ENCODE data around the gene RALB. TPM values are rescaled to one million over a fixed set of nuclear protein-coding genes. Genes with fewer than 3 reads are reported as not detected.
"Not testable (repeated sequence)": the region's sequence is repeated elsewhere in the genome, so short reads cannot be mapped to it uniquely, and the experiment has no call there.

RALB gene
- total RNA-seq, 6 donors from 2014 or later: 23.0 to 85.8 (median 46.5) TPM

DNA sequence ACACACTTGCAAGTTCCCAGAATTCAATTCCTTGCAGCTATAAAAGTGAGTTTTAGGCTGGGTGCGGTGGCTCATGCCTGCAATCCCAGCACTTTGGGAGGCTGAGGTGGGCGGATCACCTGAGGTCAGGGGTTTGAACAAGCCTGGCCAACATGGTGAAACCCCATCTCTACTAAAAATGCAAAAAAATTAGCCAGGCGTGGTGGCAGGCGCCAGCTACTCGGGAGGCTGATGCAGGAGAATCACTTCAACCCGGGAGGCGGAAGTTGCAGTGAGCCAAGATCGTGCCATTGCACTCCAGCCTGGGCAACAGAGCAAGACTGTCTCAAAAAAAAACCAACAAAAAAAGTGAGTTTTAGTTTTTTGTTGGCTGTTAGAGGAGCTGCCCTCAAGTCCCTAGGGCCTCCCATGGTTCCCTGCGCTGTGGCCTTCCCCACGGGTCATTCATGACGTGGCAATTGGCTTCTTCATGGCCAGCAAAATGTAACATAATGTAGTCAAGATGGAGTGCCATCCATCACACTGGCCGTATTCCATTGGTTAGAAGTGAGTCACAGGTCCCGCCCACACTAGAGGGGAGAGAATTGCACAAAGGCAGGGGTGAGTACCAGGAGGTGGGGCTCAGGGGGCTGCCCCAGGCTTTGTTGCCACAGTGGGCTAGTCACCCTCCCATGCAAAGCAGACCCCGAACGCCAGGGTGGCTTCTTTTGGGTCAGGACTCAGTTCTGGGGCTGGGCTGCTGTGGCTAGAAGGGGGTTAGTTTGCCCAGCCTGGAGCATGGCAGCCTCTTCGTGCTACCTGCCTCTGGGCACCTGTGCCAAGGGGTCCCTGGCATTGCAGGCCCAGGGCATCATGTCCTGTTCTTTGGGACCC, 55.6 kb downstream of the RALB start:
- ATAC-seq (ENCODE audit: low FRiP score in 2 of 2): no peak
- no peak for DNase-seq
- WGBS, 2 donors: 95 to 96% methylated on average over 14 to 16 of the region's 16 CpGs
- peaks cover 5 to 14% (median 8%) of the 10 kb centered on the region in 4 donors for H3K4me1 ChIP-seq
- TF ChIP-seq CTCF (IDR thresholded peaks at IDR 0.05): no peak
- no peaks in the 10 kb centered on the region for H3K9me3 ChIP-seq
- no peak overlapping the region for H3K27ac ChIP-seq
- no peak overlapping the region for H3K4me3 ChIP-seq
- no peaks in the 10 kb centered on the region for H3K27me3 ChIP-seq
- H3K36me3 ChIP-seq: peaks cover 0 to 11% (median 0%) of the 10 kb centered on the region in 4 donors

- DNase-seq (no peak), ATAC-seq (ENCODE audit: low FRiP score in 2 of 2) (no peak)
- 89 to 93% methylated on average over 6 of the region's 6 CpGs for WGBS, 2 donors
- no peak overlapping the region for H3K4me3 ChIP-seq
- H3K27ac ChIP-seq: no peak overlapping the region
- no peaks in the 10 kb centered on the region for H3K9me3 ChIP-seq
- peaks cover 0 to 4% (median 0%) of the 10 kb centered on the region in 4 donors for H3K36me3 ChIP-seq
- TF ChIP-seq POLR2AphosphoS5 (IDR thresholded peaks at IDR 0.05) (no peak), POLR2A (IDR thresholded peaks at IDR 0.05) (no peak), EP300 (IDR thresholded peaks at IDR 0.05) (no peak), CTCF (IDR thresholded peaks at IDR 0.05) (no peak)
- no peaks in the 10 kb centered on the region for H3K27me3 ChIP-seq
- peaks cover 9 to 27% (median 11%) of the 10 kb centered on the region in 4 donors for H3K4me1 ChIP-seq
Observed at GRCh38 chr2:120310136-120310535, 57.5 kb downstream of the RALB start.

GRCh38 chr2:120310841-120311240, 58.2 kb downstream of the RALB start:
- 89 to 94% methylated on average over 8 of the region's 8 CpGs for WGBS, 2 donors
- H3K4me1 ChIP-seq: peaks cover 9 to 22% (median 11%) of the 10 kb centered on the region in 4 donors
- not testable (repeated sequence) for DNase-seq; H3K27me3 ChIP-seq; H3K36me3 ChIP-seq; H3K4me3 ChIP-seq; H3K27ac ChIP-seq; H3K9me3 ChIP-seq; ATAC-seq (ENCODE audit: low FRiP score in 2 of 2)

DNA sequence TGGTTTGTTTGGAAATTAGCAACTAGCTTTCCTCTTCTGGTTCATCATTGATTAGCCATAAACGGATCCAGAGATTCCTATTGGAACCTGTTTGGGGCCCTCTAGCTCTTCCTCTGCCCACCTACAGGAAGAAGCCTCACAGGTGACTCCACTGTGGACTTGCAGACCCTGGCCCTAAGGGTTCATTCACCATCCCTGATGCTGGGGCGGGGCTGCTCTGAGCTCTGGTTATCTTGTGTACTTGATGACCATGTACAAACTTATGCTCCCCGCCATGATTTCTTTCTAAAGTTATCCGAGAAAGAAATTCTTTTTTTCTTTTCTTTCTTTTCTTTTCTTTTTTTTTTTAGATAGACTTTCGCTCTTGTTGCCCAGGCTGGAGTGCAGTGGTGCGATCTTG, 59.4 kb downstream of the RALB start:
- Histone ChIP-seq H3K9me3 (no peaks in the 10 kb centered on the region), H3K4me3 (no peak overlapping the region), H3K36me3 (no peaks in the 10 kb centered on the region), H3K27ac (no peak overlapping the region), H3K27me3 (no peaks in the 10 kb centered on the region), H3K4me1 (peaks cover 9 to 22% (median 11%) of the 10 kb centered on the region in 4 donors)
- WGBS, 2 donors: 78 to 87% methylated on average over 6 of the region's 6 CpGs
- TF ChIP-seq POLR2AphosphoS5 (IDR thresholded peaks at IDR 0.05) (no peak), CTCF (IDR thresholded peaks at IDR 0.05) (no peak), POLR2A (IDR thresholded peaks at IDR 0.05) (no peak), EP300 (IDR thresholded peaks at IDR 0.05) (no peak)
- DNase-seq: no peak
- ATAC-seq (ENCODE audit: low FRiP score in 2 of 2): no peak

GRCh38 chr2:120312860-120313694, 60.4 kb downstream of the RALB start:
- 6 to 7% methylated on average over 35 to 38 of the region's 38 CpGs for WGBS, 2 donors
- H3K27ac ChIP-seq: peak overlapping the region in 3 of 4 donors; percentile 19 to 72 (median 53)
- no peaks in the 10 kb centered on the region for H3K36me3 ChIP-seq
- H3K4me3 ChIP-seq: peak overlapping the region; percentile 10 to 56 (median 46)
- H3K4me1 ChIP-seq: peaks cover 9 to 22% (median 11%) of the 10 kb centered on the region in 4 donors
- no peaks in the 10 kb centered on the region for H3K27me3 ChIP-seq
- TF ChIP-seq POLR2AphosphoS5 (IDR thresholded peaks at IDR 0.05) (peak; percentile 16 to 26), CTCF (IDR thresholded peaks at IDR 0.05) (peak; percentile 80 to 93 (median 88)), POLR2A (IDR thresholded peaks at IDR 0.05) (peak in 1 of 4 donors; percentile 16), EP300 (IDR thresholded peaks at IDR 0.05) (no peak)
- H3K9me3 ChIP-seq: no peaks in the 10 kb centered on the region
- ATAC-seq (ENCODE audit: low FRiP score in 2 of 2): peak; percentile 77 to 93
- DNase-seq: peak; percentile 87

All from upper lobe of left lung (tissue), 6 donors.